GM13976 (cell line): ENCODE measurements around the gene FOXRED2.

Source experiments
- DNase-seq: peaks from one replicate; pipeline ENCODE4 v3.0.0; 2012; ENCODE audit warnings: low spot score
- CTCF ChIP-seq: IDR thresholded peaks from 2 replicates; pipeline ENCODE4 v1.5.1; 2012; ENCODE audit warnings: borderline replicate concordance, mild to moderate bottlenecking; ENCODE audit not compliant: insufficient read depth; ENCODE audit errors: extremely low read depth, missing control alignments, control extremely low read depth
- in situ Hi-C: fragments of 300-500 bp; cut with MboI; formaldehyde crosslinking; loops from one replicate; pipeline ENCODE4 v1.12.0; 2022; ENCODE audit warnings: low sequenced_read_pairs, mixed read lengths, inconsistent platforms; ENCODE audit not compliant: unreplicated experiment

FOXRED2 gene

GRCh38 chr22:36465232-36466021, 41.4 kb downstream of the FOXRED2 start:
- in situ Hi-C loops: no loop called here
- DNase-seq: no peak
- TF ChIP-seq CTCF: no peak

- in situ Hi-C loops: no loop called here
- no peak for DNase-seq
Observed at GRCh38 chr22:36464715-36465231, 42.1 kb downstream of the FOXRED2 start.

GRCh38 chr22:36463783-36464184, 43.1 kb downstream of the FOXRED2 start:
- DNase-seq: no peak
- in situ Hi-C loops: no loop called here
- TF ChIP-seq CTCF: no peak

More at GRCh38 chr22:36464715-36465231, 42.1 kb downstream of the FOXRED2 start:
- no peak for TF ChIP-seq CTCF

- in situ Hi-C loops: no loop called here
- no peak for DNase-seq
- no peak for TF ChIP-seq CTCF
Observed at GRCh38 chr22:36461665-36462649, 44.9 kb downstream of the FOXRED2 start.

- in situ Hi-C loops: no loop called here
- DNase-seq: no peak
- TF ChIP-seq CTCF: no peak
Observed at GRCh38 chr22:36460202-36460601, 46.6 kb downstream of the FOXRED2 start.

GRCh38 chr22:36457688-36458450, 49.0 kb downstream of the FOXRED2 start:
- in situ Hi-C loops: no loop called here
- DNase-seq: no peak
- no peak for TF ChIP-seq CTCF
